Endothelial cell (in vitro differentiated cells): ENCODE measurements around the gene GALNT18. TPM values are rescaled to one million over a fixed set of nuclear protein-coding genes. Genes with fewer than 3 reads are reported as not detected.

ENCODE experiments used
- DNase-seq: peaks from one replicate; pipeline ENCODE4 v3.0.0; 2021; ENCODE audit warnings: low spot score
- H3K27ac Mint-ChIP-seq: one replicate; pipeline ENCODE4 v1.8.0; 2021; ENCODE audit warnings: mixed read lengths, inconsistent platforms; ENCODE audit not compliant: unreplicated experiment
- H3K27me3 Mint-ChIP-seq: one replicate; pipeline ENCODE4 v1.8.0; 2021; ENCODE audit warnings: mild to moderate bottlenecking, moderate library complexity, mixed read lengths, inconsistent platforms; ENCODE audit not compliant: unreplicated experiment
- H3K36me3 Mint-ChIP-seq: one replicate; pipeline ENCODE4 v1.8.0; 2021; ENCODE audit warnings: mild to moderate bottlenecking, low read depth, mixed read lengths, inconsistent platforms; ENCODE audit not compliant: unreplicated experiment
- H3K4me1 Mint-ChIP-seq: one replicate; pipeline ENCODE4 v1.8.0; 2021; ENCODE audit warnings: mild to moderate bottlenecking, mixed read lengths, inconsistent platforms; ENCODE audit not compliant: unreplicated experiment
- H3K4me3 Mint-ChIP-seq: one replicate; pipeline ENCODE4 v1.8.0; 2021; ENCODE audit warnings: mild to moderate bottlenecking, mixed read lengths, inconsistent platforms; ENCODE audit not compliant: unreplicated experiment
- H3K9me3 Mint-ChIP-seq: one replicate; pipeline ENCODE4 v1.8.0; 2021; ENCODE audit warnings: mixed read lengths, inconsistent platforms; ENCODE audit not compliant: unreplicated experiment
- CTCF ChIP-seq: fragments of 200-600 bp; sonication (generic); IDR thresholded peaks from one replicate; pipeline ENCODE4 v1.5.0; 2021; ENCODE audit warnings: antibody characterized with exemption; ENCODE audit not compliant: unreplicated experiment
- total RNA-seq: library from RNA; stranded (reverse); fragmentation: NEBNext Ultra II Directional; extraction: Animal tissue kit (Norgen Biotek cat#: 25700); gene quantifications from one replicate; pipeline ENCODE4 v1.2.1, GENCODE V29; 2021; ENCODE audit not compliant: unreplicated experiment

Gene GALNT18
- total RNA-seq, 1 donor from 2014 or later = 87.6 TPM

- DNase-seq = no peak
- Mint-ChIP-seq H3K4me3 (no peak overlapping the region), H3K27ac (no peak overlapping the region), H3K36me3 (peaks cover 15% of the 10 kb centered on the region), H3K9me3 (no peaks in the 10 kb centered on the region), H3K27me3 (peaks cover 9% of the 10 kb centered on the region), H3K4me1 (peaks cover 42% of the 10 kb centered on the region)
- TF ChIP-seq CTCF = no peak
These were observed 163.3 kb downstream of the GALNT18 start for GRCh38 chr11:11458485-11458884.

GRCh38 chr11:11458001-11458400, 163.8 kb downstream of the GALNT18 start:
- peaks cover 12% of the 10 kb centered on the region for H3K27me3 Mint-ChIP-seq
- H3K4me1 Mint-ChIP-seq = peaks cover 42% of the 10 kb centered on the region
- no peaks in the 10 kb centered on the region for H3K9me3 Mint-ChIP-seq
- no peak overlapping the region for H3K27ac Mint-ChIP-seq
- no peak for TF ChIP-seq CTCF
- H3K4me3 Mint-ChIP-seq = no peak overlapping the region
- peaks cover 19% of the 10 kb centered on the region for H3K36me3 Mint-ChIP-seq
- no peak for DNase-seq

GRCh38 chr11:11456866-11457265, 164.9 kb downstream of the GALNT18 start:
- no peak for DNase-seq
- Mint-ChIP-seq H3K27ac (no peak overlapping the region), H3K36me3 (peaks cover 22% of the 10 kb centered on the region), H3K9me3 (no peaks in the 10 kb centered on the region), H3K27me3 (peaks cover 16% of the 10 kb centered on the region), H3K4me3 (no peak overlapping the region), H3K4me1 (peaks cover 44% of the 10 kb centered on the region)
- no peak for TF ChIP-seq CTCF

GRCh38 chr11:11454671-11455223, 167.1 kb downstream of the GALNT18 start:
- Mint-ChIP-seq H3K27ac (no peak overlapping the region), H3K4me3 (no peak overlapping the region), H3K36me3 (peaks cover 15% of the 10 kb centered on the region), H3K9me3 (no peaks in the 10 kb centered on the region), H3K4me1 (peaks cover 31% of the 10 kb centered on the region), H3K27me3 (peaks cover 13% of the 10 kb centered on the region)
- no peak for DNase-seq
- TF ChIP-seq CTCF = no peak

- Mint-ChIP-seq H3K4me3 (no peak overlapping the region), H3K4me1 (peaks cover 11% of the 10 kb centered on the region), H3K9me3 (no peaks in the 10 kb centered on the region), H3K27ac (no peak overlapping the region), H3K27me3 (peaks cover 9% of the 10 kb centered on the region), H3K36me3 (peaks cover 32% of the 10 kb centered on the region)
- no peak for TF ChIP-seq CTCF
- DNase-seq = no peak
These were observed 170.3 kb downstream of the GALNT18 start for GRCh38 chr11:11451501-11452005.
